Measurements from ENCODE around the gene NFKB2. TPM values are rescaled to one million over a fixed set of nuclear protein-coding genes. Genes with fewer than 3 reads are reported as not detected.

Gene NFKB2
- total RNA-seq, 6 experiments from 2014 or later = 7.5 to 46.0 (median 19.4) TPM

GRCh38 chr10:102405108-102405571 is 9.6 kb downstream of the NFKB2 start:
- H3K27me3 ChIP-seq = peaks cover 6 to 8% of the 10 kb centered on the region in 2 donors
- TF ChIP-seq CTCF (IDR thresholded peaks at IDR 0.05) = no peak
- TF ChIP-seq POLR2A (IDR thresholded peaks at IDR 0.05) = no peak
- no peaks in the 10 kb centered on the region for H3K9me3 ChIP-seq
- H3K36me3 ChIP-seq = peaks cover 0 to 22% (median under 1%) of the 10 kb centered on the region in 4 donors
- no peak for ATAC-seq
- WGBS (ENCODE audit: insufficient coverage, low coverage, low lambda C conversion rate, missing lambda C conversion rate) = 48% methylated on average over 9 of the region's 19 CpGs
- intact Hi-C loops (cut with DNase I) = no loop called here
- H3K27ac ChIP-seq = no peak overlapping the region
- DNase-seq = no peak
- no peak overlapping the region for H3K4me3 ChIP-seq
- no peaks in the 10 kb centered on the region for H3K4me1 ChIP-seq

- Histone ChIP-seq H3K27me3 (peaks cover 9 to 11% of the 10 kb centered on the region in 2 donors), H3K9me3 (no peaks in the 10 kb centered on the region), H3K4me3 (no peak overlapping the region), H3K27ac (no peak overlapping the region), H3K4me1 (no peaks in the 10 kb centered on the region), H3K36me3 (peaks cover 0 to 19% (median under 1%) of the 10 kb centered on the region in 4 donors)
- ATAC-seq (no peak), DNase-seq (no peak)
- intact Hi-C loops (cut with DNase I) = no loop called here
- WGBS (ENCODE audit: insufficient coverage, low coverage, low lambda C conversion rate, missing lambda C conversion rate) = 82% methylated on average over 4 of the region's 6 CpGs
- no peak for TF ChIP-seq POLR2A (IDR thresholded peaks at IDR 0.05)
- TF ChIP-seq CTCF (IDR thresholded peaks at IDR 0.05) = no peak
Measured at GRCh38 chr10:102405632-102406031, 10.1 kb downstream of the NFKB2 start.

DNA sequence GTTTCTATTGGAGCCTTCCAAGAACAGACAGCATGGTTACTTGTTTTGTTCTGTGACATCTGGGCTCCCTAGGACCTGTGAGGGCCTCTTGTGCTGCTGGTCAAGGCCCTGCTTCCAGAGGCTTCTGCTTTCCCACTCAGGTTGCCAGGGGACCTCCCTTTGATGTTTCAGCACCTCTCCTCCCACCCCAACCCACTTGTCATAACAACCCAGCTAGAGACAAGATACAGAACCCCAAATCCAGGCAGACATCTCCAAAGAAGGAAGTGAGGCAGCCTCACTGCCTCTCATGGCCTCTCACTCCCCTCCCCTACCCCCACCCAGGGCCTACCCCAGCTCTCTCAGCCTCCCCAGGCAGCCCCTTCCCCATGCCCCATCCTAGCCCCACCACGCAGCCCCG is 11.3 kb downstream of the NFKB2 start:
- ATAC-seq = no peak
- peaks cover 11 to 14% of the 10 kb centered on the region in 2 donors for H3K27me3 ChIP-seq
- no peaks in the 10 kb centered on the region for H3K4me1 ChIP-seq
- no peaks in the 10 kb centered on the region for H3K9me3 ChIP-seq
- intact Hi-C loops (cut with DNase I) = no loop called here
- DNase-seq = no peak
- peaks cover 0 to 10% (median 0%) of the 10 kb centered on the region in 4 donors for H3K36me3 ChIP-seq
- no peak for TF ChIP-seq CTCF (IDR thresholded peaks at IDR 0.05)
- no peak for TF ChIP-seq POLR2A (IDR thresholded peaks at IDR 0.05)
- H3K27ac ChIP-seq = no peak overlapping the region
- WGBS (ENCODE audit: insufficient coverage, low coverage, low lambda C conversion rate, missing lambda C conversion rate) = 100% methylated on average over 1 of the region's 2 CpGs
- H3K4me3 ChIP-seq = no peak overlapping the region

DNA sequence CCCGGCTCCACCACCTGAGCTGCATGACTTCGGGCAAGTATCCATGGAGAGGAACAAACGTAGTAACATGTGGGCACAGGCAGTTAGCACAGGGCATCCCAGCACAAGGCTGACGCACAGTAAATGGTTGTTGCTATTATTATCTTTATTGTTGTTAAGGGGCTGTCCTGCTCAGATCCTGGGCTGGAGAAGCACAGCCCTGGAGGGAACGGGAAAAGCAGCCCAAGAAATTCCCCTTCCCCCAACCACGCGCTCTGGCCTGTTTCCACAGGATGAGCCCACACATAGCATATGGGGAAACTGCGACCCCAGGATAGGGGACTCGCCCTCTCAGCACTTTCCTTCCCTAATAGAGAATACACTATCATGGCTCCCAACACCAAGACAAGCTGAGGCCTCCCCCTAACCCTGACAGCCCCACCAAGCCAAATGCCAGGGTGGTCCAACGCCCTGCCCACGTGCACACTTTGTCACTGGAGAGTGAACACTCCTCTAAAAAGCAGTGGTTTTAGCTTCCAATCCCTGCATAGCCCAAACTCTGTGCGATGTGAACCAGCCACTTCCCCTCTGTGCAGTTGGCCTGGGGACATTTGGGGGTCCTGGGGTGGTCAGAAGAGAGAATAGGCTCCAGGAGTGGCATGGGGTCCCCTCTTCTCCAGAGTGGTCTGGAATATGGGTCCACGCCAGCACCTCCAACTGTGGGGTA is 12.1 kb downstream of the NFKB2 start:
- Histone ChIP-seq H3K9me3 (no peaks in the 10 kb centered on the region), H3K27ac (no peak overlapping the region), H3K27me3 (peaks cover 11 to 14% of the 10 kb centered on the region in 2 donors), H3K4me1 (no peaks in the 10 kb centered on the region), H3K4me3 (no peak overlapping the region), H3K36me3 (peaks cover 0 to 2% (median 0%) of the 10 kb centered on the region in 4 donors)
- no peak for TF ChIP-seq POLR2A (IDR thresholded peaks at IDR 0.05)
- TF ChIP-seq CTCF (IDR thresholded peaks at IDR 0.05) = no peak
- DNase-seq (no peak), ATAC-seq (no peak)
- intact Hi-C loops (cut with DNase I) = no loop called here
- 100% methylated on average over 1 of the region's 13 CpGs for WGBS (ENCODE audit: insufficient coverage, low coverage, low lambda C conversion rate, missing lambda C conversion rate)
